Measurements from ENCODE around the gene NCAPH2. TPM values are rescaled to one million over a fixed set of nuclear protein-coding genes. Genes with fewer than 3 reads are reported as not detected.
A peak's percentile ranks its signal among the peaks of the same experiment; 100 is the strongest.

Gene NCAPH2
- polyA plus RNA-seq (2013, experiment 1 of 2) = 33.4 TPM
- polyA plus RNA-seq (2013, experiment 2 of 2) = 27.2 TPM

DNA sequence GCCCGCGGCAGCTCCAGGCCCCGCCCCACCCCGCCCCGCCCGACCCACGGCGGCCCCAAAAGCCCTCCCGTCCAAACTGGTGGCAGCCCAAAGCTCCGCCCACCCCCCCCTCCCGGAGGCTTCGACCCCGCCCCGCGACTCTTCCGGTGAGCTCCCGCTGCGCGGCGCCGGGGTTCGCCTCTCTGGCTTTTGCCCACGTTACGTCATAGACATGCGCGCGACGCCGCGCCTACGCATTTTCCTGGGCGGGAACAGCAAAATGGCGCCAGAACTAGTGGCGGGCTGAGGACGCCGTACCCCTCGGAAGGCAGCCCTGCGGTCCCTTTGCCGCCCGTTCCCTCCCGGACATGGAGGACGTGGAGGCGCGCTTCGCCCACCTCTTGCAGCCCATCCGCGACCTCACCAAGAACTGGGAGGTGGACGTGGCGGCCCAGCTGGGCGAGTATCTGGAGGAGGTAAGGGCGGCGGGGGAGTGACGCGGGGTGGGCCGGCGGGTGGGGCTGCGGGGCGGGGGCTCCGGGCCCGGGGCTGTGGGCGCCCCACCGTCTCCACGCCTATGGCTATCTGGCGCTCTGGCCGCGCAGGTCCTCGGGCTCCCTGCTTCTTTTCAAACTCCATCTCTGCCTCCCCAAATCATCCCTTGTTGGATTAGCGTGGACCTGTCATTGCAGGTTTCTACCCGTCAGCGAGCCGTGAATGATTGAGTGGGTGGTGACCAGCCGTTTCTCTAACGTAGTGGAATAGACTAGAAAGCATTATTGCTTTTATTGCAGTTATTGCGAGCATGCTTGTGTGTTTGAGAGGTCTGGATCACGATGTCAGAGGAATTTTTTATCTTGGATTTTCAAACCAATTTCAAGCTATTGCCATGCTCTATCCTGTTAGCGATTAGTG lies at the start of gene NCAPH2:
TSS of gene NCAPH2 (plus strand) at position 234 of the 894 bp plus-strand sequence. CDS start at position 348, 114 bp downstream.
- Histone ChIP-seq H3K9me3 (ENCODE audit: control insufficient read depth, low read length) (no peaks in the 10 kb centered on the region), H3K4me3 (ENCODE audit: extremely low read depth, insufficient read depth, low read length, poor library complexity, severe bottlenecking) (peak within 1 kb of the TSS; percentile 82), H3K36me3 (ENCODE audit: control insufficient read depth, insufficient read depth, low read length) (peaks cover 34% of the 10 kb centered on the region), H3K27ac (ENCODE audit: low read depth, low read length, severe bottlenecking) (peak within 1 kb of the TSS; percentile 94), H3K4me1 (ENCODE audit: control insufficient read depth, insufficient read depth, low read length, poor library complexity, severe bottlenecking) (peaks cover 13% of the 10 kb centered on the region)
- WGBS, 2 experiments (ENCODE audit: insufficient coverage in 2 of 2) = 0 to 1% methylated on average over 28 to 50 of the region's 76 CpGs

DNA sequence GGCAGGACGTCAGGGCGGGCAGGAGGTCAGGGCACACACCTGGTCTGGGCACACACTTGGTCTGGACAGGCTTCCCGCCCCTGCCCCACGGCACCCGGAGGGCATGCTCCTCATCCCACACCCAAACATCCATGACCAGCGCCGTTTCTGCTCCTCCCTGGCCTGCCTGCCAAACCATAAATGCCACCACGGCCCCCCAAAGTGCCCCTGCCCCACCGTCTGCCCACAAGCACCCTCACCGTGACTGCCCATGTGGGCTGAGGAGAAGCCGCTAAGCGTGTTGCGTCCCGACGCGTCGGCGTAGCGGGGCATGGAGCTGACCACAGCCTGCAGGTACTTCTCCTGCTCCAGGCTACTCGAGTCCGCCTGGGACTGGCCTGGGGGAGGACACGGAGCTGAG lies 49.0 kb upstream of the NCAPH2 start:
- no peaks in the 10 kb centered on the region for H3K9me3 ChIP-seq (ENCODE audit: control insufficient read depth, low read length)
- H3K36me3 ChIP-seq (ENCODE audit: control insufficient read depth, insufficient read depth, low read length) = peaks cover 80% of the 10 kb centered on the region
- no peaks in the 10 kb centered on the region for H3K4me1 ChIP-seq (ENCODE audit: control insufficient read depth, insufficient read depth, low read length, poor library complexity, severe bottlenecking)
- H3K27ac ChIP-seq (ENCODE audit: low read depth, low read length, severe bottlenecking) = no peak overlapping the region
- WGBS, 2 experiments (ENCODE audit: insufficient coverage in 2 of 2) = 97 to 100% methylated on average over 1 to 22 of the region's 22 CpGs
- H3K4me3 ChIP-seq (ENCODE audit: extremely low read depth, insufficient read depth, low read length, poor library complexity, severe bottlenecking) = no peak overlapping the region

DNA sequence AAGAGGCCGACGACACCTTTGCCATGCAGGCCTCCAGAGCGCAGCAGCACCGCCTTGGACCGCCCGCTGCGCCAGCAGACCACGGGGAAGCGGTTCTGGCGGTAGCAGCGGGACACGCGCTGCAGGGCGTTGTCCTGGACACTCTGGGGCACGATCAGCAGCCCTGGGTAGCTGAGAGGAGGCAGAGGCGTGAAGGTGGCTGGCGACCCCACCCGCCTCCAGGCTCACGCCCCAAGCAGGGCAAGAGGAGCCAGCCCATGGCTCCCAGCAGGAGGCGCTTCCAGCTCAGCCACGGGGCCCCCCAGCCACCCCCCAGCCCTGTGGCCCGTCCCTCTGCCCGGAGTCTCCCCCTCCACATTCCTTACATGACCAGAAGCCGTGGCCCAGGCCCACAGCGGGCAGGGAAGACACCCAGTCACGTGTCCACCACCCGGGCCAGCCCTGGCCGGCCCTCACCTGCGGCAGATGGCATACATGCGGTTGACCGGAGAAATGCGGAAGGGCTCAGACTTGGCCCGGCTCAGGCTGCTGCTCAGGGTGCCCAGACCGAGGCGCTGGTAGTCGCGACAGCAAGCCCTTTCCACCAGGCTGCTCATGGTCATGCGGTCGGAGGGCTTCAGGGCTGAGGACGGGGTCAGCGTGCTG lies 48.4 kb upstream of the NCAPH2 start:
- Histone ChIP-seq H3K4me3 (ENCODE audit: extremely low read depth, insufficient read depth, low read length, poor library complexity, severe bottlenecking) (no peak overlapping the region), H3K9me3 (ENCODE audit: control insufficient read depth, low read length) (no peaks in the 10 kb centered on the region), H3K36me3 (ENCODE audit: control insufficient read depth, insufficient read depth, low read length) (peaks cover 80% of the 10 kb centered on the region), H3K27ac (ENCODE audit: low read depth, low read length, severe bottlenecking) (no peak overlapping the region), H3K4me1 (ENCODE audit: control insufficient read depth, insufficient read depth, low read length, poor library complexity, severe bottlenecking) (no peaks in the 10 kb centered on the region)
- WGBS, 2 experiments (ENCODE audit: insufficient coverage in 2 of 2) = 96% methylated on average over 30 to 41 of the region's 41 CpGs

DNA sequence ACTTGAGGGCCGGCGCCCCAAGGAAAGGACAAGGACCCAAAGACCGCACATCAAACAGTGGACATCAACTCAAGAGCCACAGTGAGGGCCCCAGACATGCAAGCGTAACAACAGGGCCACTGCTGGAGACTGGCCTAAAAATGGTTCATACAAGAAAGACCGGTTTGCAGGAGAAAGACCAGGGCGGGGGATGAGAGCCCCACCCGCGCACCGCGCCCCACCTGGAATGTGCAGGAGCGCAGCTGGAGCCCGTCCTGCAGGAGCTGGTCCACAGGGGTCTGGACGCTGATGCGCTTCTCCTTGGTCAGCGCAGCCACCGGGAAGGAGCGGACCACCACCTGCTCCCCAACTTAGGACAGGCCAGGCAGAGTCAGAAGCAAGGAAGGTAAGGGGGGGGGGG lies 47.1 kb upstream of the NCAPH2 start:
- no peaks in the 10 kb centered on the region for H3K4me1 ChIP-seq (ENCODE audit: control insufficient read depth, insufficient read depth, low read length, poor library complexity, severe bottlenecking)
- no peak overlapping the region for H3K4me3 ChIP-seq (ENCODE audit: extremely low read depth, insufficient read depth, low read length, poor library complexity, severe bottlenecking)
- no peaks in the 10 kb centered on the region for H3K9me3 ChIP-seq (ENCODE audit: control insufficient read depth, low read length)
- peaks cover 80% of the 10 kb centered on the region for H3K36me3 ChIP-seq (ENCODE audit: control insufficient read depth, insufficient read depth, low read length)
- WGBS, 2 experiments (ENCODE audit: insufficient coverage in 2 of 2) = 96 to 99% methylated on average over 14 to 17 of the region's 17 CpGs
- H3K27ac ChIP-seq (ENCODE audit: low read depth, low read length, severe bottlenecking) = no peak overlapping the region

DNA sequence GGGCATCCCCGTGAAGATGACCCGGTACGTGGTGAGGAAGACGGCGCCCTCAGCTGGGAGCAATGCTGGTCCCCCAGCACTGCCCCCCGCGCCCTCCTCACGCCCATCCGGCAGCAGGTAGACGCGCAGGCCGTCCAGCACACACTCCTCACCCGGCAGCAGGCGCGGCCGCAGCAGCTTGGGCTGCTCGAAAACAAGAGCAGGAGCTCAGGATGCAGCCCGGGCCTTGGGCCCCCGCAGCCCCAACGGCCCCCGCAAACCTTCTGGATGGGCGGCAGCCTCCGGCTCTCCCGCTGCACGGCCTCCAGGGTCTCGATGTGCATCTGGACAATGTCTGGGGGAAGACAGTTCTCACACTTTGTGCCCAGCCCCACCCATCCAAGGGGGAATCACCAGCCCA lies 46.5 kb upstream of the NCAPH2 start:
- no peak overlapping the region for H3K27ac ChIP-seq (ENCODE audit: low read depth, low read length, severe bottlenecking)
- peaks cover 84% of the 10 kb centered on the region for H3K36me3 ChIP-seq (ENCODE audit: control insufficient read depth, insufficient read depth, low read length)
- H3K9me3 ChIP-seq (ENCODE audit: control insufficient read depth, low read length) = no peaks in the 10 kb centered on the region
- H3K4me1 ChIP-seq (ENCODE audit: control insufficient read depth, insufficient read depth, low read length, poor library complexity, severe bottlenecking) = no peaks in the 10 kb centered on the region
- WGBS, 2 experiments (ENCODE audit: insufficient coverage in 2 of 2) = 96 to 98% methylated on average over 23 to 26 of the region's 26 CpGs
- H3K4me3 ChIP-seq (ENCODE audit: extremely low read depth, insufficient read depth, low read length, poor library complexity, severe bottlenecking) = no peak overlapping the region

DNA sequence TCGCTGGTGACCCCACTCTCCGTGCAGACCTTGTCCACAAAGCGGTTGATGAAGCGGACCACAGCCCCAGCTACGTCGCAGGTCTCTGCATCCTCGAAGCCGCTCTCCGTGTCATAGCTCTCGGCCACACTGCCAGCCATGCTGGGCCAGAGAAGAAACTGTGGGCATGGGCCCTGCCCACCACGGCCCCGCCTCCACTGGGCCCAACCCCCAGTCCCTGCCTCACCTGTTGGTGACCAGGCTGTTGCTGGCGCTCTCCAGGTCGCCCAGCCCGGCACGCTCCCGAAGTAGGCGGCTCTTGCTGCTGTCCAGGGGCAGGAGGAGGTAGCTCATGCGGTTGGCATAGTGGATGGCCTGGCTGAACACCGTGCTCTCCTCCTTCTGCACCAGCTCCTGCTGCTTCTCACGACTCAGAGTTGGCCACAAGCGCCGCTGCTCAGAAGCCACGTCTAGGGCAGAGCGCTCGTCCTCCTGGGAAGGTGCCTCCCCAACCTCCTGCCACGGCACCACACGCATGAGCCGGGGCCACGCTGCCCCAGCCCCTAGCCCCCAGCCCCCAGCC lies 46.0 kb upstream of the NCAPH2 start:
- Histone ChIP-seq H3K36me3 (ENCODE audit: control insufficient read depth, insufficient read depth, low read length) (peaks cover 86% of the 10 kb centered on the region), H3K27ac (ENCODE audit: low read depth, low read length, severe bottlenecking) (no peak overlapping the region), H3K4me1 (ENCODE audit: control insufficient read depth, insufficient read depth, low read length, poor library complexity, severe bottlenecking) (no peaks in the 10 kb centered on the region), H3K9me3 (ENCODE audit: control insufficient read depth, low read length) (no peaks in the 10 kb centered on the region), H3K4me3 (ENCODE audit: extremely low read depth, insufficient read depth, low read length, poor library complexity, severe bottlenecking) (no peak overlapping the region)
- WGBS, 2 experiments (ENCODE audit: insufficient coverage in 2 of 2) = 94 to 98% methylated on average over 19 to 24 of the region's 30 CpGs

DNA sequence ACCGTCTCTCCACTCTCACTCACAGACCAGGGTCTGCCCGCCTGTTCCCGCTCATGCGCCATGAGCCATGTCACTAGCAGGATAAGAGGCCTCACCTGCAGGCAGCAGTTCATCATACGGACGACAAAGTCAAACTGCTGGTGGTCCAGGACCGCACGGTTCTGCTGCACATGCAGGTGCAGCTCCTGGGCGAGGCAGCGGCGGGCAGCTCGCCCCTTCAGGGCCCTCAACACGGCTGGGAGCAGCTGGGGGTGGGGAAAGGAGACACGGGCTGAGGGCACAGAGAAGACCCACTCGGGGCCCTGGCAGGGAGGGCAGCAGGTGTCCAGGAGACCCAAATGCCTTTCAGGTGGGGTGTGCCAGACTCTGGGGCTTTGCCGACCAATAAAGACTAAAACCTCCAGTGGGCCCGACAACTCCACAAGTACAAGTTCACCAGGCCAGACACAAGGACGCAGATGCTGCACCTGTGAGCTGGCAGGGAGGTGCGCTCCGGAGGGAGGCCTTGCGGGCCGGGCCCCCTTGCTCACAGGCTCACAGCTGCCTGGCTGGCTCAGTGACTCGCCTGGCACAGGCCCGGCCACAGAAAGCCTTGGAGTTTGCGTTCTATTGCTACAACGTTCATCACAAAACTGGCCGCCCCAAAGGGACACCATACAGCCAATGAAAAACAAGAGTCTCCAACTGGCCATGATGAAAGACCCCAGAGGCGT lies 44.7 kb upstream of the NCAPH2 start:
- Histone ChIP-seq H3K9me3 (ENCODE audit: control insufficient read depth, low read length) (no peaks in the 10 kb centered on the region), H3K36me3 (ENCODE audit: control insufficient read depth, insufficient read depth, low read length) (peaks cover 90% of the 10 kb centered on the region), H3K4me1 (ENCODE audit: control insufficient read depth, insufficient read depth, low read length, poor library complexity, severe bottlenecking) (no peaks in the 10 kb centered on the region), H3K27ac (ENCODE audit: low read depth, low read length, severe bottlenecking) (no peak overlapping the region), H3K4me3 (ENCODE audit: extremely low read depth, insufficient read depth, low read length, poor library complexity, severe bottlenecking) (no peak overlapping the region)
- WGBS, 2 experiments (ENCODE audit: insufficient coverage in 2 of 2) = 97 to 98% methylated on average over 27 to 28 of the region's 28 CpGs

DNA sequence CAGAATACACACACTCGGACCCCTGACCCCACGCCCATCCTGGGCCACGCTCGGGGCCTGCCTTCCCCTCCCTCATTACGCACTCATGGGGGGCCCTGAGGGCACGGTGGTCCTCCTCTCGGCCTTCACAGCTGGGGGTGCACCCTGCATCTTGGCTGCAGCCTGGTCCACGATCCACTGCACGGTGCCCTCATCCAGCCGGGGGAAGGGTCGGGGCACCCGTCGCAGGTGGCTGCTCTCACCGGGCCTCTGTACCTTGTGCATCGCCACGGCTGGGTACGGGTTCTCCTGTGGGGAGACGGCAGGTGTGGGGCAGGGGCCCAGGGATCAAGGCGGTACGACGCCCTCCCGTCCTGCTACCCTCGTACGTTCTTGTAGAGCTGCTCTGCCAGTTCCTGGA lies 43.6 kb upstream of the NCAPH2 start:
- 94% methylated on average over 24 of the region's 24 CpGs for WGBS, 2 experiments (ENCODE audit: insufficient coverage in 2 of 2)
- Histone ChIP-seq H3K4me3 (ENCODE audit: extremely low read depth, insufficient read depth, low read length, poor library complexity, severe bottlenecking) (no peak overlapping the region), H3K4me1 (ENCODE audit: control insufficient read depth, insufficient read depth, low read length, poor library complexity, severe bottlenecking) (peaks cover 3% of the 10 kb centered on the region), H3K9me3 (ENCODE audit: control insufficient read depth, low read length) (no peaks in the 10 kb centered on the region), H3K36me3 (ENCODE audit: control insufficient read depth, insufficient read depth, low read length) (peaks cover 83% of the 10 kb centered on the region), H3K27ac (ENCODE audit: low read depth, low read length, severe bottlenecking) (no peak overlapping the region)

DNA sequence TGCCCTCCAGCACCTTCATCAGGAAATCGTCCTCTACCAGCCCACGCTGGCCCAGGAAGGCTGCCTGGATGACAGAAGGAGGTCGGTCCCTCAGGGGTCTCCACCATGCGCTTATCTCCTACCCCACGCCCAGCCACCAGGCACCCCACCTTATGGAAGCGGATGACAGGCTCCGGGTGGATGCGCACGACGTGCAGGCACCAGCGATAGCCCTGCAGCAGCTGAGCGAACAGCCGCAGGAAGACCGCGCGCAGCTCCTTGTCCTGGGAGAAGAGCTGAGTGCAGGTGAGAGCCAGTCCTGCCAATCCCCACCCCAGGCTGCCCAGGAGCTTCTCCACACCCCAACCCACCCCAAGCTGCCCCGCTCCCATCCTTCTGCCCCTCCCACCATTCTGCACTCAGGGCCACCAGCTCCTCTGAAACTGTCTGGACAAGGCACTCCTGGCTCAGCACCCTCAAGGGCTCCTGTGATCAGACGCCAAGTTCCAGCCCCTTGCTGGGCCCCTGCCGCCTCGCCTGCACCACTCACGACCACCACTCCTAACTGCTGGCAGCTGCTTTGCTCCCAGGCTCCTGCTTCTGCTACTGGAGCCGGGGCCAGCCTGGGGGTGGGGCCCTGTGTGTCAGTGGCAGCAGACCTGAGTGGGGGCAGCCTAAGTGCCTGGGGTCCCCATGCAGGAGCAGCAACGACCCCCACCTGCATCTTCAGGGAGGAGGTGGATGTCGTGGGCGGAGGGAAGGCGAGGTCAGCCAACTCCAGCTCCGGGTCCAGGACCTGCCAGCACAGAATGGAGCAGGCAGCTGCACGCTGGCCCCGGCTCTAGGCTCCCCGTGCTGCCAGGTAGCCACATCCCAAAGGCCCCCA lies 42.7 kb upstream of the NCAPH2 start:
- H3K36me3 ChIP-seq (ENCODE audit: control insufficient read depth, insufficient read depth, low read length) = peaks cover 77% of the 10 kb centered on the region
- WGBS, 2 experiments (ENCODE audit: insufficient coverage in 2 of 2) = 96 to 97% methylated on average over 18 to 25 of the region's 30 CpGs

DNA sequence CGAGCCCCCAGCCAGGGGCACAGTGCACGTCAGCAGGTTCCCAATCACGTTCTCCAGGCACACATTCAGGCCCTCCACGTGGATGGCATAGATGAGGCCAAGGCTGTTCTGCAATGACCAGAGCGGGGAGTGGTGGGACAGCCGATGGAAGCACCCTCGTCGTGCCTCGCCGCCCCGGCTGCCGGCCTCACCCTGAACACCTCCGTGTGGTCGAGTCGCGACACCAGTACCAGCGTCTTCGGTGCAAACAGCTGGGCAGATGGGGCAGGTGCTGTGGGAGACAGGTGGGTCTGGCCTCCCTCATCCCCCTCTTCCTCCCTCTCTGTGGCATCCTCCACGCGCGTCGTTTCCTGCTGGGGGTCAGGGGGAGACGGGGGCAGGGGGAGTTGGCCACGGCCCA lies 40.7 kb upstream of the NCAPH2 start:
- Histone ChIP-seq H3K4me3 (ENCODE audit: extremely low read depth, insufficient read depth, low read length, poor library complexity, severe bottlenecking) (no peak overlapping the region), H3K27ac (ENCODE audit: low read depth, low read length, severe bottlenecking) (no peak overlapping the region), H3K4me1 (ENCODE audit: control insufficient read depth, insufficient read depth, low read length, poor library complexity, severe bottlenecking) (peaks cover 22% of the 10 kb centered on the region), H3K36me3 (ENCODE audit: control insufficient read depth, insufficient read depth, low read length) (peaks cover 62% of the 10 kb centered on the region), H3K9me3 (ENCODE audit: control insufficient read depth, low read length) (no peaks in the 10 kb centered on the region)
- 97% methylated on average over 14 to 18 of the region's 24 CpGs for WGBS, 2 experiments (ENCODE audit: insufficient coverage in 2 of 2)

More for the DNA sequence above, 42.7 kb upstream of the NCAPH2 start:
- Histone ChIP-seq H3K9me3 (ENCODE audit: control insufficient read depth, low read length) (no peaks in the 10 kb centered on the region), H3K4me3 (ENCODE audit: extremely low read depth, insufficient read depth, low read length, poor library complexity, severe bottlenecking) (no peak overlapping the region), H3K27ac (ENCODE audit: low read depth, low read length, severe bottlenecking) (no peak overlapping the region), H3K4me1 (ENCODE audit: control insufficient read depth, insufficient read depth, low read length, poor library complexity, severe bottlenecking) (peaks cover 12% of the 10 kb centered on the region)

Data from mesodermal cell (in vitro differentiated cells).